ENCODE data around the gene ADAM17.
"Not testable (repeated sequence)": the region's sequence is repeated elsewhere in the genome, so short reads cannot be mapped to it uniquely, and the experiment has no call there.

Gene ADAM17

GRCh38 chr2:9524291-9524690, 31.3 kb downstream of the ADAM17 start:
- H3K4me1 ChIP-seq = no peaks in the 10 kb centered on the region
- no peaks in the 10 kb centered on the region for H3K9me3 ChIP-seq
- H3K36me3 ChIP-seq = peaks cover 38% of the 10 kb centered on the region
- no peak overlapping the region for H3K4me3 ChIP-seq (ENCODE audit: low read depth, low read length)
- no peak for DNase-seq
- H3K27me3 ChIP-seq = no peaks in the 10 kb centered on the region
- no peak for TF ChIP-seq CTCF (IDR thresholded peaks at IDR 0.05; ENCODE audit: low read depth, low read length)

- peaks cover 36% of the 10 kb centered on the region for H3K36me3 ChIP-seq
- no peak for TF ChIP-seq CTCF (IDR thresholded peaks at IDR 0.05; ENCODE audit: low read depth, low read length)
- no peaks in the 10 kb centered on the region for H3K9me3 ChIP-seq
- H3K4me3 ChIP-seq (ENCODE audit: low read depth, low read length) = no peak overlapping the region
- H3K27me3 ChIP-seq = no peaks in the 10 kb centered on the region
- no peaks in the 10 kb centered on the region for H3K4me1 ChIP-seq
- no peak for DNase-seq
These were observed 36.4 kb downstream of the ADAM17 start for GRCh38 chr2:9519250-9519649.

GRCh38 chr2:9518780-9519179, 36.9 kb downstream of the ADAM17 start:
- H3K9me3 ChIP-seq = no peaks in the 10 kb centered on the region
- no peak overlapping the region for H3K4me3 ChIP-seq (ENCODE audit: low read depth, low read length)
- TF ChIP-seq CTCF (IDR thresholded peaks at IDR 0.05; ENCODE audit: low read depth, low read length) = no peak
- DNase-seq = no peak
- no peaks in the 10 kb centered on the region for H3K4me1 ChIP-seq
- no peaks in the 10 kb centered on the region for H3K27me3 ChIP-seq
- peaks cover 38% of the 10 kb centered on the region for H3K36me3 ChIP-seq

GRCh38 chr2:9518163-9518562, 37.5 kb downstream of the ADAM17 start:
- no peak for DNase-seq
- no peak for TF ChIP-seq CTCF (IDR thresholded peaks at IDR 0.05; ENCODE audit: low read depth, low read length)

GRCh38 chr2:9517118-9517782, 38.4 kb downstream of the ADAM17 start:
- Histone ChIP-seq H3K4me1 (no peaks in the 10 kb centered on the region), H3K9me3 (no peaks in the 10 kb centered on the region), H3K4me3 (ENCODE audit: low read depth, low read length) (no peak overlapping the region), H3K27me3 (no peaks in the 10 kb centered on the region), H3K36me3 (peaks cover 45% of the 10 kb centered on the region)
- no peak for TF ChIP-seq CTCF (IDR thresholded peaks at IDR 0.05; ENCODE audit: low read depth, low read length)
- no peak for DNase-seq

More at GRCh38 chr2:9518163-9518562, 37.5 kb downstream of the ADAM17 start:
- H3K4me3 ChIP-seq (ENCODE audit: low read depth, low read length) = no peak overlapping the region
- H3K36me3 ChIP-seq = peaks cover 40% of the 10 kb centered on the region
- no peaks in the 10 kb centered on the region for H3K27me3 ChIP-seq
- no peaks in the 10 kb centered on the region for H3K9me3 ChIP-seq
- no peaks in the 10 kb centered on the region for H3K4me1 ChIP-seq

- not testable (repeated sequence) for H3K4me1 ChIP-seq; H3K4me3 ChIP-seq (ENCODE audit: low read depth, low read length); H3K9me3 ChIP-seq; H3K27me3 ChIP-seq; DNase-seq
- peaks cover 26% of the 10 kb centered on the region for H3K36me3 ChIP-seq
These were observed 41.7 kb downstream of the ADAM17 start for GRCh38 chr2:9513946-9514345.
